Measurements from ENCODE around the gene TIPARP.
"Not testable (repeated sequence)": the region's sequence is repeated elsewhere in the genome, so short reads cannot be mapped to it uniquely, and the experiment has no call there.

The TIPARP gene

GRCh38 chr3:156716105-156716862 lies 41.9 kb downstream of the TIPARP start:
- DNase-seq, result no peak

GRCh38 chr3:156718622-156719306 lies 44.4 kb downstream of the TIPARP start:
- no peak for DNase-seq

GRCh38 chr3:156720826-156721225 lies 46.4 kb downstream of the TIPARP start:
- no peak for DNase-seq

GRCh38 chr3:156721687-156722618 lies 47.6 kb downstream of the TIPARP start:
- no peak for DNase-seq

GRCh38 chr3:156723182-156723619 lies 48.8 kb downstream of the TIPARP start:
- DNase-seq, result no peak

GRCh38 chr3:156725682-156726081 lies 51.3 kb downstream of the TIPARP start:
- DNase-seq, result peak; percentile 0

GRCh38 chr3:156726456-156726855 lies 52.1 kb downstream of the TIPARP start:
- DNase-seq, result no peak

GRCh38 chr3:156727519-156728205 lies 53.3 kb downstream of the TIPARP start:
- peak; percentile 32 for DNase-seq

- DNase-seq, result peak; percentile 69
Measured at GRCh38 chr3:156728267-156728985, 54.0 kb downstream of the TIPARP start.

- no peak for DNase-seq
Measured at GRCh38 chr3:156729460-156730179, 55.2 kb downstream of the TIPARP start.

GRCh38 chr3:156731813-156732212 lies 57.4 kb downstream of the TIPARP start:
- DNase-seq, result no peak

GRCh38 chr3:156732261-156732660 lies 57.9 kb downstream of the TIPARP start:
- DNase-seq, result no peak

GRCh38 chr3:156732715-156733421 lies 58.5 kb downstream of the TIPARP start:
- no peak for DNase-seq

GRCh38 chr3:156734661-156735060 lies 60.3 kb downstream of the TIPARP start:
- not testable (repeated sequence) for DNase-seq

- no peak for DNase-seq
Measured at GRCh38 chr3:156735471-156735870, 61.1 kb downstream of the TIPARP start.

GRCh38 chr3:156737049-156737448 lies 62.7 kb downstream of the TIPARP start:
- DNase-seq, result not testable (repeated sequence)

- DNase-seq, result no peak
Measured at GRCh38 chr3:156738251-156738650, 63.9 kb downstream of the TIPARP start.

- no peak for DNase-seq
Measured at GRCh38 chr3:156739976-156740375, 65.6 kb downstream of the TIPARP start.

GRCh38 chr3:156740581-156740980 lies 66.2 kb downstream of the TIPARP start:
- DNase-seq, result not testable (repeated sequence)

GRCh38 chr3:156741935-156742334 lies 67.5 kb downstream of the TIPARP start:
- DNase-seq, result no peak

- DNase-seq, result no peak
Measured at GRCh38 chr3:156742401-156742800, 68.0 kb downstream of the TIPARP start.

Data from NCI-H2029 (cell line).